Eye (tissue), 1 donor: ENCODE results near the gene BRCA2.

Experiments used
- DNase-seq: peaks from one replicate; pipeline ENCODE4 v3.0.0-alpha.2; 2015

Gene BRCA2, protein sequence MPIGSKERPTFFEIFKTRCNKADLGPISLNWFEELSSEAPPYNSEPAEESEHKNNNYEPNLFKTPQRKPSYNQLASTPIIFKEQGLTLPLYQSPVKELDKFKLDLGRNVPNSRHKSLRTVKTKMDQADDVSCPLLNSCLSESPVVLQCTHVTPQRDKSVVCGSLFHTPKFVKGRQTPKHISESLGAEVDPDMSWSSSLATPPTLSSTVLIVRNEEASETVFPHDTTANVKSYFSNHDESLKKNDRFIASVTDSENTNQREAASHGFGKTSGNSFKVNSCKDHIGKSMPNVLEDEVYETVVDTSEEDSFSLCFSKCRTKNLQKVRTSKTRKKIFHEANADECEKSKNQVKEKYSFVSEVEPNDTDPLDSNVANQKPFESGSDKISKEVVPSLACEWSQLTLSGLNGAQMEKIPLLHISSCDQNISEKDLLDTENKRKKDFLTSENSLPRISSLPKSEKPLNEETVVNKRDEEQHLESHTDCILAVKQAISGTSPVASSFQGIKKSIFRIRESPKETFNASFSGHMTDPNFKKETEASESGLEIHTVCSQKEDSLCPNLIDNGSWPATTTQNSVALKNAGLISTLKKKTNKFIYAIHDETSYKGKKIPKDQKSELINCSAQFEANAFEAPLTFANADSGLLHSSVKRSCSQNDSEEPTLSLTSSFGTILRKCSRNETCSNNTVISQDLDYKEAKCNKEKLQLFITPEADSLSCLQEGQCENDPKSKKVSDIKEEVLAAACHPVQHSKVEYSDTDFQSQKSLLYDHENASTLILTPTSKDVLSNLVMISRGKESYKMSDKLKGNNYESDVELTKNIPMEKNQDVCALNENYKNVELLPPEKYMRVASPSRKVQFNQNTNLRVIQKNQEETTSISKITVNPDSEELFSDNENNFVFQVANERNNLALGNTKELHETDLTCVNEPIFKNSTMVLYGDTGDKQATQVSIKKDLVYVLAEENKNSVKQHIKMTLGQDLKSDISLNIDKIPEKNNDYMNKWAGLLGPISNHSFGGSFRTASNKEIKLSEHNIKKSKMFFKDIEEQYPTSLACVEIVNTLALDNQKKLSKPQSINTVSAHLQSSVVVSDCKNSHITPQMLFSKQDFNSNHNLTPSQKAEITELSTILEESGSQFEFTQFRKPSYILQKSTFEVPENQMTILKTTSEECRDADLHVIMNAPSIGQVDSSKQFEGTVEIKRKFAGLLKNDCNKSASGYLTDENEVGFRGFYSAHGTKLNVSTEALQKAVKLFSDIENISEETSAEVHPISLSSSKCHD (N-terminal part only)

DNA sequence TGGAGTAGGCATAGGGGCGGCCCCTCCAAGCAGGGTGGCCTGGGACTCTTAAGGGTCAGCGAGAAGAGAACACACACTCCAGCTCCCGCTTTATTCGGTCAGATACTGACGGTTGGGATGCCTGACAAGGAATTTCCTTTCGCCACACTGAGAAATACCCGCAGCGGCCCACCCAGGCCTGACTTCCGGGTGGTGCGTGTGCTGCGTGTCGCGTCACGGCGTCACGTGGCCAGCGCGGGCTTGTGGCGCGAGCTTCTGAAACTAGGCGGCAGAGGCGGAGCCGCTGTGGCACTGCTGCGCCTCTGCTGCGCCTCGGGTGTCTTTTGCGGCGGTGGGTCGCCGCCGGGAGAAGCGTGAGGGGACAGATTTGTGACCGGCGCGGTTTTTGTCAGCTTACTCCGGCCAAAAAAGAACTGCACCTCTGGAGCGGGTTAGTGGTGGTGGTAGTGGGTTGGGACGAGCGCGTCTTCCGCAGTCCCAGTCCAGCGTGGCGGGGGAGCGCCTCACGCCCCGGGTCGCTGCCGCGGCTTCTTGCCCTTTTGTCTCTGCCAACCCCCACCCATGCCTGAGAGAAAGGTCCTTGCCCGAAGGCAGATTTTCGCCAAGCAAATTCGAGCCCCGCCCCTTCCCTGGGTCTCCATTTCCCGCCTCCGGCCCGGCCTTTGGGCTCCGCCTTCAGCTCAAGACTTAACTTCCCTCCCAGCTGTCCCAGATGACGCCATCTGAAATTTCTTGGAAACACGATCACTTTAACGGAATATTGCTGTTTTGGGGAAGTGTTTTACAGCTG is at the start of gene BRCA2, which contains the start of gene ZAR1L:
BRCA2 (plus strand) TSS at position 271 of the 790 bp plus-strand sequence. CDS start 953 bp downstream, outside the sequence.
ZAR1L (minus strand) TSS at position 126 of the 790 bp plus-strand sequence. CDS start 3,438 bp downstream, outside the sequence.
- peak; percentile 95 for DNase-seq

DNA sequence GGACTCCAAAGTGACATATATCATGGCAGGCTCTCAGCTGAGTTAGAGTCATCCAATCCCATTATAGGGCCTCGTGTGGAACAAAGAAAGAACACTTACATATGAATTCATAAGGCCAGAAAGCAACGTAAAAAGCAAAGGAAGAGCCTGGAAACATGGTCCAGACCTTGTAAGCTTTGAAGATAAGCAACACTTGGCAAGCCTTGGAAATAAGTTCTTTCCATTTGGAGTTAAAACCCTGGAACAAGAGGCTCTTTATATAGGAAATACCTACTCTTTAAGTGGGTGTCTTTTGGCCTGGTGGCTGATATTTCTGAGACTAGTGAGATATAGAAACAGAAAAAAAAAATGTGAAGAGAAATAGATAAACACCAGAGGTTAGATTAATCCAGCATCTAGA is 49.6 kb upstream of the BRCA2 start:
- no peak for DNase-seq

DNA sequence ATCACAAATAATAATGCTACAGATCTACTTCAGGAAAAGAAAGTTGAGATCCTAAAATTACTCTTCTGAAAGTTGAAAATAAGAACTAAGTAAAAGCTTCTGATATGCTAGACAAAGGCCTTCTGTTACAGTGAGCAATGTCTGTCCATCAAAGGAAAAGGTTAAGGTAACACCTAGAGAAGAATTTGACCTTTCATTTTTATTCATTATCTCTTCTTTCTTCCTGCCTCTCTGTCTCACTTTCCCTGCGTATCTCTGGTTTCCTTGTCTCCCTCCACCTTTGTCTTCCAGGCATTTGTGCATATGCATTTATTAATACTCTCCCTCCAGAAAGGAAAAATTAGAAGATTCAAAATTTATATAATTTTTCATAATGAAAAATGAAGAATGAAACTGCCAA is 49.2 kb upstream of the BRCA2 start:
- DNase-seq = no peak

DNA sequence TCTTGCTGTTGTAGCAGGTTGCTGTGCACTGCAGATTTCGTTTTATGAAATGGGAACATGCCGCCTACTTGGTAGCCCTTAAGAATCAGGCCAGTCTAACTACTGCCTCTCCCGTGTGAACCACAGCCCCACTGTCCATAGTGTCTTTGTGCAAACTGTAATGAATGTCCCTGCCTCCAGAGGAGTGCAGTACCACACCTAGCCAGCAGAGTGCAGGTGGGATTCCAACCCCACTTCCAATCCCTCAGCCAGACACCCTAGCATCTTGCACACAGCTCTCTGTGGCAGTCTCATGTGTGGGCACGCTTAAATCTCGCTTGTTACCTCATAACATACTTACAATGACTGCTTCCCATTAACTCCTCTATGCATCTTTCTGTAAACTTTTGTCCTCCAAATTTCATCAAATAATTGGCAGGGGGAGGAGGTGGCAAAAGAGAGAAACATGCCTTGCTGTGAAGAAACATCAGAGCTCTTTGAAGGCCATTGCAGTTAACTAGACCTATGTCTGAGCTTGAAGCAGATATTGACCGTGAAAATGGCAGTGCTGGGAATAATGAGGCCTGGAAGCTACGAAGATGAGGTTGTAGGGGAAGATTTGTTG is 47.4 kb upstream of the BRCA2 start:
- no peak for DNase-seq

DNA sequence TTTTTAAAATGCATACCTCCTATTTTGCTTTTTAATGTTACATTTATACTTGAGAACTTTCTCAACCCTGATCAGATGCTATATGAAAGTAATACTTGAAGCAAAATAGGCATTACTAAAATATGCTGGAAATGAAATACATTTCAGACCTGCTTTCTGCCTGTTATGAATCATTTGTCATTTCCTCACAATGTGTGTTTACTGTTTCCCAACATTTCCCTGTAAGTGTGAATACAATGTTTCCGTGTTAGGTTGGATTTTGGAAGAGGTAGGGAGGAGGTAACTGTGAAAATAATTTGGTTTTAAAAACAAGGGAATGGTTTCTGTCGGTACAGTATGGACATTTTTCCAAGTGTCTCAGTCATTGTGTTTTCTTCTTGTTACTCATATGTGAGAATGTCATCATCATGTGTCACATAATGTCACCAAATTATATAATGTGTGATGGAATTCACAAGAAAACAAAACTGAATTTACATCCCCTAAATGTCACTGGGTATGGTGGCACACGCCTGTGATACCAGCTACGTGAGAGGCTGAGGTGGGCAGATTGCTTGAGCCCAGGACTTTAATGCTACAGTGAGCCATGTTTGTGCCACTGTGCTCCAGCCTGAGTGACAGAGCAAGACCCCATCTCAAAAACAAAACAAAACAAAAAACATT is 43.2 kb upstream of the BRCA2 start:
- no peak for DNase-seq

DNA sequence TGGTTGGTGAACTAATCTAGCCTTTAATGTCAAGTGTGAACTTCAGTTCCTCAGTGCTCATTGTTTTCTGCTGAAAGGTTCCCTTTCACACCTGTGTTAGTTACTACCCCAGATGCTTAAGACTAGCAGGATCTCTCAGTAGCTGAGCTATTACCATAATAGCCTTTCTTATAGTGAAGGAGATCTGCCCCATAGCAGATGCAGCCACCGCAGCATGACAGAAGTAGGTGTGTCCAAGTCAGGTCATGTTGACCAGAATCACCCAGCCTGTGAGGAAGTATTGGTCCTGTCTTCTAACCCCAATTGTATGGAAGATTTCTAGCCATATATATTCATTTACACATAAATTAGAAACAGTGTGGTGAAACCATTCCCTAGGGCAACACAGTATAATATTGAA is 37.5 kb upstream of the BRCA2 start:
- DNase-seq = no peak

DNA sequence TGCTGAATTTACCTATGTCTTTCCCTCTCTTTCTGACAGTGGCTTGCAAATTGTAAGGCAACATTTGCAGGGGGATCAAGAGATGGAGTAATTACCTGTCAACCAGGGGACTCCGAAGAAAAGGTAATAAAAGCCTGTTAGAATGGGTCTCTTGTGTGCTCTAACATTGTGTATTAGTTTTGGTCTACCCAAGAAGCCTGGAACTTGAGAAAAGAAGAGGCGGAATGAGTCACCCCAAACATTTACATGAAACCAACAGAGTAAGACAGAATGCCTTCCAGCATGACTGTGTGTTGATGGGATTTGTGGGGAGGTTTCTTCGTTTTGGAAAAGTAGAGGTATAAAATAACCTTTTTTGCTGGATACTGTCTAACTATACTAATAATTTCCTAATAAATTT is 36.9 kb upstream of the BRCA2 start:
- no peak for DNase-seq

DNA sequence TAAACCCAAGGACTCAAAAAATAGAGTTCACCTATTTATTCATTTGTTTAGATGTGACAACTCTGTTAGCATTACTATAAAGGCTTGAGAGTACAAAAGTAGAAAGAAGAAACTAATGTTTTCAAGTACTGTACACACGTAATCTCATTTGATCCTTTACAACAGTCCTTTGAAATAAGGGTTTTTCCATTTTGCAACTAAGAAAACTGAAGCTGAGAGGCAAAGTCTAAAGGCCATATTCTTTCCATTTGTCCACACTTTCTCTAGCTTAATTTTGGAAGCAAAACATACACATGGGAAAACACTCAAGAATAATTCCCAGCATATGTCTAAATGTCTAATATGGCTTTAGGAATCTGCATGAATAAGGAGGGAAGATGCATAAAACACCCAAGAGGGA is 34.2 kb upstream of the BRCA2 start:
- DNase-seq = no peak

DNA sequence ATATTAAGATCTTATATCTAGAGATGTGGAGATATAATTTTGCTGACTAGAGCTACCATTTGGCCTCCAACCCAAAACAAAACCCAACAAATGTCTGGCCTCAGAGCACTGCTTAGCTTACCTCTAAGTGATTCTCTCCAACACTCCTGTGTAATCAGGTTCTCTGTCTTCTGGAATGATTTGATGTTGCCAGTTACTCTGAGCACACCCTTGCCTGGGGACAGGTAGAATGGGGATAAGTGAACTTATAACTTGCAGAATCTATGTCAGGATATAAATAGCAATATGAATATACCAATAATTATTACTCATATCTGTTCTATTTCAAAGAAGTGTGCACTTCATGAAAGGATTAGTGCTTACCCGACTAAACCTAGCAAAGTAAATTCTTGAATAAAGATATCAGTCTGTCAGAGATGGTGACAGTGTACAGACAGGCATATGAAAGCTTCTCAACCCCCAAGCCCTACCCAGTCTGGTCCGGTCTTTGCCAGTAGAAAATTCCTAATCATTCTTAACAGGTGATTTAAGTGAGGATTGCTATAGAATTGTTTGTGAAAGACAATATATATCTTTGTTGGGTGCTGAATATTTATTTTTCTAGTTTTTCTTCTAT is 33.1 kb upstream of the BRCA2 start:
- DNase-seq = no peak

DNA sequence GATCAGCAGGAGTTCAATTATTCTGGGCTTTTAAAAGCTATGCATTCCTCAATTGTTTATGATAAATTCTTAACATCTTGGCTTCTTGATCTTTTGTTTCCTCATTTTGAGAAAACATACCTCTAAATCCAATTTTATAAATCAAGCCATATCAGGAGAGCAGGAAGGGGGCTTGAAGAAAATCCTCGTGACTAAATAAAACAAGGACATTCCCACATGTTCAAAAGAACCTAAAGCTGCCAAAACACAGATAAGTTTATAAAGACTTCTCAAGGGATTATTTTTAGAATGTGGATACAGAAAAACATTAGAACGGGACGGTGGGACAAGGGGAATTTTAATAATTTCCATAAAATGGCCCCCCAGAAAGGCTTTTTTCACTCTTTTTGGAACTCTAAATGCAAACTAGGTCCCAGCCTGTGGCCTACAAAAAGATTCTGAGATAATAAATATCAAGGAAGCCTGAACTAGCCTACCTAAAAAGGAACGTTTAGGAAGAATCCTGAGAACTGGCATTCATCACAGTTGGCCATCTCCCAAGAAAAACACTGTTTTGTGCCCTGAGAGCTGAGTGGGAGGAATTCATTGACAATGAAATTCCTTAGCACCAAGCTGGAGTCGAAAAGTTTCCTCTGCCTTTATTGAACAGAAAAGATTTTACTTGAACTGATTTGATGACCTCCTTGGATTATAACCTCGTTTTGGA is 30.2 kb upstream of the BRCA2 start:
- DNase-seq = peak; percentile 56

DNA sequence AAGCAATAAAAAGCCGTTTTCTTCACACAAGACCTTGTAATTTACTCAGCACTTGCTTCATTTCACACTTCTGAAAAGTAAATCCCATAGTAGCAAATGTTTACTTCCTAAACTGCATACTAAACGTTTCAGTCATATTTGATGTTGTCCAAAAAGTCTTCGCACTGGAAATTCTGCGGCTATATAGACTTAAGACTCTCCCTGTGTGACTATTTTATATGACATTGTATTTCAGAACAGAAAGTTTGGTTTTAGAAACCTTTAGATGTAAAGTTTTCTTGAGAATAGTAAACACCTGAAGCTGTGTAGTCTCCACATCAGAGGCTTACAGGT is 29.7 kb upstream of the BRCA2 start:
- no peak for DNase-seq

DNA sequence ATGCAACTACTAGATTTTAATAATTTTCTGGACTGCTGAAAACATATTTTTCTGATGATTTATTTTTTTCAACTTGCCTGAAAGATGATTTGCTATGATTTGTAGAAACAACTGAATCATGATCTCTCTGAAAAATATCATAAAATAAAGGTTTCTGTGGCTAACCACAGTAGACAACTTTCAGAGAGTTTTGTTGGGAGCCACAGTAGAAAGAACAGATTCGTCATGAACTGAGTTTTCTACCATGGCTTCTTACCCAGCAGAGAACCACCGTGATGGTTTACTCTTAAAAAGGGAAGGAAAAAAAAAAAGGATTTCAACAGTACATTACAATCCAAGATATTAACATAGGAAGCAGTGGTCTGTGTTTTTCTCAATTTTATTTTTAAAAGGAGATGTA is 18.1 kb upstream of the BRCA2 start:
- no peak for DNase-seq

DNA sequence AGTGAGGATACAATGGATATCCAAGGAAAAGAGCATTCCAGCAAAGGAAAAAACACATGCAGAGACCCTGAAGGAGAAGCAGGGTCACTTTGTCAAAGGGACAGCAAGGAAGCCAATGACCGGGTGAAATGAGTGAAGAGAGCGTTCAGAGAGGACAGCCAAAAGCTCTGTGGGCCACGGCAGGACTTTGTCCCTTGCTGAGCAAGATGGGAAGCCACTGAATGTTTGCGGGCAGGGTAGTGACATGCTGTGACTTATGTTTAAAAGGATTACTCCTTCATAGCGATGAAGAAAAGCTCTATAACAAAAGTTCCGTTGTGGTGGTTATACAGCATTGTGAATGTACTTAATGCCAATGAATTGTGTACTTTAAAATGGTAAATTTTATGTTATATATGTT is 16.6 kb upstream of the BRCA2 start:
- no peak for DNase-seq

DNA sequence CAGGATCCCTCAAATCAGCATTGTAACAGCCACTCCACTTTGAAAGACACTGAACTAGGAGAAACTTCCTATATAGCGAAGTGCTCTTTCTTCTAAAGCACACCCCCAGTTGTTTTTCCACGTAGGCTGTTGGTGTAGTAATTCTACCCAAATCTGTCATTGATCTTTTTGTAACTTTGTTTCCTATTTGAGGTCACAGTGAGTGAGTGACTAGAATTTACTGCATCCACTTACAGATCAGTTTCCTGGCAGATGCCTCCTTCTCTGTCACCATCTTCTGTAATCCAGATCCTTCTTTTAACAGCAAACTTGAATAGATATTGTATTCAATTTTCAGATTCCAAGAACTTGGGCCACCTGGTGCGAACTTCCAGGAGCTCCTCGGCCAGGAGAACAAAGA is 15.4 kb upstream of the BRCA2 start:
- DNase-seq = no peak

DNA sequence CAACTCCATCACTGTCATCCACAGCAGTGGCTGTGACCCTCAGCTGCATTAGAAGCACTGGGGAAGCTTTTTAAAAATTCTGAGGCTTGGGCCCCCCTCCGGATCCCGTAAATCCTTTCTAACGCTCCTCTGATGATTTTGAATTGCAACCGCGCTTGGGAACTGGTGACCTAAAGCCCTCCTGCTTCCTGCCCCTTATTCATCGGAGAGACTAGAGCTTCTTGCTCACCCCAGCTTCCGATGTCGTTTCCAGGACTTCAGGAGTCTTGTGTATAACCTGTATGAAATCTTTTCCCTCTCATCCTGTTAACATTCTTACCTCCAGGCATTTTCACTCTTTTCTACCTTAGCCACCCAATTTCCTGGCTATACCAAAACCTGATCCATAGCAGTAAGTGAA is 14.9 kb upstream of the BRCA2 start:
- no peak for DNase-seq

DNA sequence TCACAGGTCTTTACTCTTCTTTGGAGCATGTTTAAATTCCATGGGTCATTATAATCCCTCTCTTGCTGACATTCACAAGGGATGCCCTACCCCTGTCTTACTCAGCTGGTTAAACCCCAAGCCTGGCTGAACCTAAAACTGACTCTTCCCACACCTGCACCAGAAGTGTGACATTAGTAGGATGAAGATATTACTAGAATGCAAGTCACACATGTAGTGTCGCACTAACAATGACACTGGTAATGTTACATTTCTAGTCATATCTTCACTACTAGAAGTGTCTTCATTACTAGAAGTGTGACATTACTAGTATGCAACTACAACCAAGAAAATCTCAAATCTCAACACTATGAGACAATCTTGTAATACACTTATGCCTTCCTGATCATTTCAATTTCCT is 14.4 kb upstream of the BRCA2 start:
- DNase-seq = no peak

DNA sequence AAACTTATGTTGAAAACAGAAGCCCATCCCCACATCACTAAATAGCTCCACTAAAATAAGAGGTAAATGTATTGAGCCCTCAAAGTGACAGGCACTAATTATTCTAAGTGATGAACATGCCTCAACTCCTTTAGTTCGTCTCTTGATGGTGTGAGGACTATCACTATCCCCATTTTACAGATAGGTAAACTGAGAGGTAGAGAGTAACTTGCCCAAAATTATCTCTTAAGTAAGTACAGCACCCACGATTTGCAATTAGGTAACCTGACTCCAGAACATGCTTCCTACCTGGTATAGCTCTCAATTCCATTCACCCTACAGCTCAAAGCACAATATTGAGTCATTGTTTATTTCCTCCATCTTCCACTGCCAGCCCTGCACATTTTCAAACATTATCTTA is 12.8 kb upstream of the BRCA2 start:
- no peak for DNase-seq

DNA sequence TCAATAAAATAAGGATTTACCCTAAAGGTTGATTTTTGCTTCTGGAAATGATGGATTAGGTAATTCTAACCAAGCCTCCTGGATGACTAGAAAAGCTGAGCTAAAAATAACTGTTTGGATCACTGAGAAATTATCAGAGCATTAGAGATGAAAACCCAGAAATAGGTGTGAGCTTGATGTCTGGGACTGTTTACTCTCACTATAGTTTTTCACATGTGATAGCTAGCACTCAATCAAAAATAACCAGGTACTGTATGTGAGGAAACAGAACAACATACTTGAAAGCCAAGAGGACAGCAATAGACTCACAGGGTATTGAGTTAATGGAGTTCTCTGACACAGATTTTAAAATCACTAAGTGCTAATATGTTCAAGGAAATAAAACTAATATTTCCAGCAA is 9.7 kb upstream of the BRCA2 start:
- DNase-seq = no peak

DNA sequence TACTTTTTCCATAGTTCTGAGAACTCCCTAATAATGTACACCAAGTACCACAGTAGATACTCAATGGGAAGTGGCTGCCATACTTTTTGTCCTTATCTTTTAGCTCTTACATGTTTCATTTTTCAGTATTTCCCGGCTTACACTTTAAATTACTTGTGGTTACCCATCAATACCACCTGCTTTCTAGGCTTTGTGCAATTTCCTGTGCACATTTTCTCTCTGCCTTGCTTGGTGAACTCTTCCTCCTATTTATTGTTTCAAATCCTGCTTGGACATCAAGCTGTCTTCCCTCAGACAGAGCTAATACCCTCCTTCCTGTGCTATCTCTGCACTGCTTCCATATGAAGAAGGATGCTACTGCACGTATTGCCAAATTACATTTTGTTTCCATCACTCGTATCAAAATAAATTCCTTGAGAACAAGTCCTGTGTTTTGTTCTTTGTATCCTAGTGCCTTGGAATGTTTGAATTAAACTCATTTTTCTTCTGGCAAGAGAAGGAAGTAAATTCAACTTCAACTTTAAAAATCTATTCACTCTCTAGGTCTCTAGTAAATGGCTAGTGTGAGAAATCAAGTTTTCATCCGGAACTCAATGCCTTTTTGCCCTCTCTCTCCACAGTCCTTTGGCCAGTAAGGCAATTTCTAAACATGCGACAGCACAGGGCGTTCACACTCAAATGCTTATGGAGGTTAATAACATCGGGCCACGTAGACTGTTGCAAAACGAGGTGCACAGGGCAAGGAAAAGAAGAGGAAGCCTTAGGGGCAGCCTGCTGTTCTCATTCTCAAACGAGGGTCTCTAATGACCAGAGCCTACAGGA is 5.8 kb upstream of the BRCA2 start:
- DNase-seq = peak; percentile 10
